Activated naive CD8-positive, alpha-beta T cell treated with anti-CD3 and anti-CD28 coated beads for 36 hours (primary cell): ENCODE data around the gene TRIM17. TPM values are rescaled to one million over a fixed set of nuclear protein-coding genes. Genes with fewer than 3 reads are reported as not detected.

ENCODE experiments used
- DNase-seq: peaks from one replicate; pipeline ENCODE4 v3.0.0; 2021
- H3K27ac Mint-ChIP-seq: one replicate; pipeline ENCODE4 v1.8.0; 2022; ENCODE audit warnings: mild to moderate bottlenecking, moderate library complexity, mixed read lengths
- H3K27me3 Mint-ChIP-seq: one replicate; pipeline ENCODE4 v1.8.0; 2022; ENCODE audit warnings: mild to moderate bottlenecking, mixed read lengths
- H3K36me3 Mint-ChIP-seq: one replicate; pipeline ENCODE4 v1.8.0; 2021; ENCODE audit warnings: mild to moderate bottlenecking, mixed read lengths
- H3K4me1 Mint-ChIP-seq: one replicate; pipeline ENCODE4 v1.8.0; 2021; ENCODE audit warnings: mixed read lengths
- H3K4me3 Mint-ChIP-seq: one replicate; pipeline ENCODE4 v1.8.0; 2022; ENCODE audit warnings: mild to moderate bottlenecking, moderate library complexity, mixed read lengths
- H3K9me3 Mint-ChIP-seq: one replicate; pipeline ENCODE4 v1.8.0; 2022; ENCODE audit warnings: mixed read lengths
- total RNA-seq, 2 experiments: library from RNA; stranded (reverse); gene quantifications; one replicate each; pipeline ENCODE4 v1.2.3, GENCODE V29; 2021

TRIM17 gene
- total RNA-seq, 2 experiments from 2014 or later, result 1.3 to 1.9 TPM

DNA sequence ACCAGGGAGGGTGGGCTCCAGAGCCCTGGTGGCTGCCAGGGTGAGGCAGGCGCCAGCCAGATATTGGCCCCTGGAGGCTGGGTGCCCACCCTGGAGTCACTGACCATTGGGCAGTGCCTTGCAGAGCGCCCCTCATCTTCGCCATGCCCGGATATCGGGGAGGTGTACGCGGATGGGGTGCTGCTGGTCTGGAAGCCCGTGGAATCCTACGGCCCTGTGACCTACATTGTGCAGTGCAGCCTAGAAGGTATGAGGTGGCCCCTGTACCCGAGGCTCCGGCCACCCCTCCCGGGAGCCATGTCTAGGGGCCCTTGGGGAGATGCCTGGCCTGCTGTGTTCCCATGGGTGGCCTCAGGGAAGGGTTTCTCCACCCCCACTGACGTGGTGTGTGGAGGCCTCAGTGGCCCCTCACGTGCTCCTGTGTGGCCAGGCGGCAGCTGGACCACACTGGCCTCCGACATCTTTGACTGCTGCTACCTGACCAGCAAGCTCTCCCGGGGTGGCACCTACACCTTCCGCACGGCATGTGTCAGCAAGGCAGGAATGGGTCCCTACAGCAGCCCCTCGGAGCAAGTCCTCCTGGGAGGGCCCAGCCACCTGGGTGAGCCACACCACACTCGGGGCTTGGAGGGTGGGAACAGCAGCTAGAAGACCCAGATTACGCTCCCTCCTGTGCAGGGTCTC, 40.9 kb downstream of the TRIM17 start:
- Mint-ChIP-seq H3K4me3 (no peak overlapping the region), H3K27me3 (peaks cover 18% of the 10 kb centered on the region), H3K9me3 (no peaks in the 10 kb centered on the region), H3K27ac (no peak overlapping the region), H3K36me3 (no peaks in the 10 kb centered on the region), H3K4me1 (peaks cover 9% of the 10 kb centered on the region)
- DNase-seq, result no peak

DNA sequence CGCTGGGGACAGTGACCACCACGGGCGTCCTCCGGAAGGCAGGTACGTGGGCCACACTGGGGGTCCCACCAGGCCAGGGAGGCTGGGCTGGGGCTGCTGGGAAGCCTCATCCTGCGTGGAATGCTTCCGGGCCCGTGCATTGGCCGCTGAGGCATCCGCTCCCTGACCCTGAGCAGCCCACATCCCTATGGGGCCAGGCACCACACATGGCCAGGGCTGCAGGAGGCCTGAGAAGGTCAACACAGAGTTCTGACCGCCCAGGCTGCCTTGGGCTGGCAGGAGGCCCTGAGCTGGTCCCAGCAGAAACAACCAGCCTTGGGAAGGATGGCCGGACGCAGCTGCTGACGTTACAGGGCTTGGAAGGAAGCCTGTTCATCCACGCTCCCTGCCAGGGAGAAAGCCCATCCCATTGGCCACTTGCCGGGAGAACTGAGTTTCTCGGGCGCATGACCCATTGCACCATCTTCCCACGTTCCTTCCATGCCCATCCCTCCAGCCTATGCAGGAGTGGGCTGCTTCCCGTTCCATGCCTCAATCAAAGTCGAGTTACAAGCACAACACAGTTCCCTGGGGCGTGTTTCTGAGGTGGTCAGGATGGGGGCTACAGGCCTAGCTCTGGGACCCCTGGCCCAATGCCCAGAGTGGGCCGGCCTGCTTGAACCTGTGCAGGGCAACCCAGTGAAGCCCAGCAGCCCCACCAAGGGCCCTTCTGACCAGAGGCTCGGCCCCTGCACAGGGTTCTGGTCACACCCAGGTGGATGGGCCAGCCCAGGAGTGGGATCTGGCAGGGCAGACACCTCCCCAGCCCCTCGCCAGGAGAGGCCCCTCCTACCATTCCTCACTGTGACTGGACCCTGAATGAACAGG, 41.7 kb downstream of the TRIM17 start:
- Mint-ChIP-seq H3K36me3 (no peaks in the 10 kb centered on the region), H3K4me1 (peaks cover 9% of the 10 kb centered on the region), H3K4me3 (no peak overlapping the region), H3K27ac (no peak overlapping the region), H3K9me3 (no peaks in the 10 kb centered on the region), H3K27me3 (peaks cover 13% of the 10 kb centered on the region)
- no peak for DNase-seq

DNA sequence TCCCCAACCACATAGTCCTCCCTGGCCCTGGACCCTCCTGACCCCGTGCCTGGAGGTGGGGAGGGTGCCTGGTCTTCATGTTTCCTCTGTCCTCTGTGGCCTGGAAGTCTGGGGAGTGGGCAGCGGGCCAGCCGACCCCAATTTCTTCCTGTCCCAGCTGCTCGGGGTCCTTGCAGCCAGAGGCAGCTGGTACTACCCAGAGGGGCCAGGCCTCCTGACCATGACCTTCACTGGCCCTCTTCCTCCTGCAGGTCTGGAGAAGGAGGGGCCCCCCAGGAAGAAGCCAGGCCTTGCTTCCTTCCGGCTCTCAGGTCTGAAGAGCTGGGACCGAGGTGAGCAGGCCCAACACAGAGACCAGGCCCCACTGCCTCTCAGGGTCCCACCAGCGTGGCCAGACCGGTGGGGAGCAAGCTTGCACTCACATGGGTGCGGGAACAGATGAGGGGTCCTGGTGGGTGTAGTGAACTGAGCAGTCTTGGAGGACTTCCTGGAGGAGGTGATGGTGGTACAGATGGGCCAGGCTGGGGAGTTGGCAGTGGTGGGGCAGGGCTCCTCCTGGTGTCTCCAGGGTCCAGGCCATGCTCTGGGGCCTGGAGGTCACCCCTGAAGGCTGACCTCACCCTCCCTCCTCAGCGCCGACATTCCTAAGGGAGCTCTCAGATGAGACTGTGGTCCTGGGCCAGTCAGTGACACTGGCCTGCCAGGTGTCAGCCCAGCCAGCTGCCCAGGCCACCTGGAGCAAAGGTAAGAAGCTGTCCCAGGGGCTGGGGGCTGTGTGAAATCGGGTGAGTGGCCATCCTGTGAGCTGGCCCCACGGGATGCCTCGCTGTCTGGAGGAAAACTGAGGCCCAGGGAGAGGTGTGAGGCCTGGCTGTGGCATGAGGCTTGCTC, 42.7 kb downstream of the TRIM17 start:
- H3K9me3 Mint-ChIP-seq, result no peaks in the 10 kb centered on the region
- H3K4me1 Mint-ChIP-seq, result peaks cover 4% of the 10 kb centered on the region
- DNase-seq, result no peak
- no peak overlapping the region for H3K4me3 Mint-ChIP-seq
- no peak overlapping the region for H3K27ac Mint-ChIP-seq
- H3K36me3 Mint-ChIP-seq, result no peaks in the 10 kb centered on the region
- peaks cover 4% of the 10 kb centered on the region for H3K27me3 Mint-ChIP-seq

DNA sequence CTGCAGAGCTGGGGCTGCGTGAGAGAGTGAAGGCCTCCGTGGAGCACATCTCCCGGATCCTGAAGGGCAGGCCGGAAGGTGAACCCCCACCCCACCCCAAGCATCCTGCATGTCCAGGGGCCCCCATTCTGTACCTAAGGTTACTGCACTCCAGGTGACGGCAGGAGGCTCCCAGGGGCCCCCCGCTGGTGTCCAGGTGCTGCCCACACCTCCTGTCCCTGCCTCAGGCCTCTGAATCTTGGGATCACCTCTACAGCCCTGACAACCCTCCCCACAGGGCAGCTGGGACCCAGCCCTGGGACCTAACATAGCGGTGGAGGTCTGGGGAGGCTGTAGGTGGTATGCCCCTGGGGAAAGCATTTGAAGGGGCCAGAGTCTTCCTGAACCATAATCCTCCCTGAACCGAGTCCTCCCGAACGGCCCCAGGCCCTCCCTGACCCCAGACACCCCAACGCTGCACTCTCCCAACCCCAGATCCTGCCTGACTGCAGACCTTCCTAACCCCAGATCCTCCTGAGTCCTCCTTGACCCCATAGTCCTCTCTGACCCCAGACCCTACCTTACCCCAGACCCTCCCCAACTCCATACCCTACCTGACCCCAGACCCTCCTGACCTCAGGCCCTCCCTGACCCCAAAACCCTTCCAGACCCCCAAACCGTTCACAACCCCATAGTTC, 43.5 kb downstream of the TRIM17 start:
- no peak overlapping the region for H3K27ac Mint-ChIP-seq
- H3K36me3 Mint-ChIP-seq, result no peaks in the 10 kb centered on the region
- H3K4me1 Mint-ChIP-seq, result no peaks in the 10 kb centered on the region
- H3K27me3 Mint-ChIP-seq, result no peaks in the 10 kb centered on the region
- no peak overlapping the region for H3K4me3 Mint-ChIP-seq
- DNase-seq, result no peak
- no peaks in the 10 kb centered on the region for H3K9me3 Mint-ChIP-seq

DNA sequence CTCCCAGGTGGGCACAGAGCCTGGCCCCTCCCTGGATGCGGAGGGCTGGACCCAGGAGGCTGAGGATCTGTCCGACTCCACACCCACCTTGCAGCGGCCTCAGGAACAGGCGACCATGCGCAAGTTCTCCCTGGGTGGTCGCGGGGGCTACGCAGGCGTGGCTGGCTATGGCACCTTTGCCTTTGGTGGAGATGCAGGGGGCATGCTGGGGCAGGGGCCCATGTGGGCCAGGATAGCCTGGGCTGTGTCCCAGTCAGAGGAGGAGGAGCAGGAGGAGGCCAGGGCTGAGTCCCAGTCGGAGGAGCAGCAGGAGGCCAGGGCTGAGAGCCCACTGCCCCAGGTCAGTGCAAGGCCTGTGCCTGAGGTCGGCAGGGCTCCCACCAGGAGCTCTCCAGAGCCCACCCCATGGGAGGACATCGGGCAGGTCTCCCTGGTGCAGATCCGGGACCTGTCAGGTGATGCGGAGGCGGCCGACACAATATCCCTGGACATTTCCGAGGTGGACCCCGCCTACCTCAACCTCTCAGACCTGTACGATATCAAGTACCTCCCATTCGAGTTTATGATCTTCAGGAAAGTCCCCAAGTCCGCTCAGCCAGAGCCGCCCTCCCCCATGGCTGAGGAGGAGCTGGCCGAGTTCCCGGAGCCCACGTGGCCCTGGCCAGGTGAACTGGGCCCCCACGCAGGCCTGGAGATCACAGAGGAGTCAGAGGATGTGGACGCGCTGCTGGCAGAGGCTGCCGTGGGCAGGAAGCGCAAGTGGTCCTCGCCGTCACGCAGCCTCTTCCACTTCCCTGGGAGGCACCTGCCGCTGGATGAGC, 44.3 kb downstream of the TRIM17 start:
- Mint-ChIP-seq H3K27me3 (no peaks in the 10 kb centered on the region), H3K36me3 (no peaks in the 10 kb centered on the region), H3K9me3 (no peaks in the 10 kb centered on the region), H3K4me1 (no peaks in the 10 kb centered on the region), H3K4me3 (no peak overlapping the region), H3K27ac (no peak overlapping the region)
- DNase-seq, result no peak

DNA sequence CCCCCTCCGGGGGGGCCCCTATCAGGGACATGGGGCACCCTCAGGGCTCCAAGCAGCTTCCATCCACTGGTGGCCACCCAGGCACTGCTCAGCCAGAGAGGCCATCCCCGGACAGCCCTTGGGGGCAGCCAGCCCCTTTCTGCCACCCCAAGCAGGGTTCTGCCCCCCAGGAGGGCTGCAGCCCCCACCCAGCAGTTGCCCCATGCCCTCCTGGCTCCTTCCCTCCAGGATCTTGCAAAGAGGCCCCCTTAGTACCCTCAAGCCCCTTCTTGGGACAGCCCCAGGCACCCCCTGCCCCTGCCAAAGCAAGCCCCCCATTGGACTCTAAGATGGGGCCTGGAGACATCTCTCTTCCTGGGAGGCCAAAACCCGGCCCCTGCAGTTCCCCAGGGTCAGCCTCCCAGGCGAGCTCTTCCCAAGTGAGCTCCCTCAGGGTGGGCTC, 44.9 kb downstream of the TRIM17 start:
- Mint-ChIP-seq H3K4me1 (no peaks in the 10 kb centered on the region), H3K4me3 (no peak overlapping the region), H3K36me3 (no peaks in the 10 kb centered on the region), H3K27ac (no peak overlapping the region), H3K27me3 (no peaks in the 10 kb centered on the region), H3K9me3 (no peaks in the 10 kb centered on the region)
- no peak for DNase-seq

DNA sequence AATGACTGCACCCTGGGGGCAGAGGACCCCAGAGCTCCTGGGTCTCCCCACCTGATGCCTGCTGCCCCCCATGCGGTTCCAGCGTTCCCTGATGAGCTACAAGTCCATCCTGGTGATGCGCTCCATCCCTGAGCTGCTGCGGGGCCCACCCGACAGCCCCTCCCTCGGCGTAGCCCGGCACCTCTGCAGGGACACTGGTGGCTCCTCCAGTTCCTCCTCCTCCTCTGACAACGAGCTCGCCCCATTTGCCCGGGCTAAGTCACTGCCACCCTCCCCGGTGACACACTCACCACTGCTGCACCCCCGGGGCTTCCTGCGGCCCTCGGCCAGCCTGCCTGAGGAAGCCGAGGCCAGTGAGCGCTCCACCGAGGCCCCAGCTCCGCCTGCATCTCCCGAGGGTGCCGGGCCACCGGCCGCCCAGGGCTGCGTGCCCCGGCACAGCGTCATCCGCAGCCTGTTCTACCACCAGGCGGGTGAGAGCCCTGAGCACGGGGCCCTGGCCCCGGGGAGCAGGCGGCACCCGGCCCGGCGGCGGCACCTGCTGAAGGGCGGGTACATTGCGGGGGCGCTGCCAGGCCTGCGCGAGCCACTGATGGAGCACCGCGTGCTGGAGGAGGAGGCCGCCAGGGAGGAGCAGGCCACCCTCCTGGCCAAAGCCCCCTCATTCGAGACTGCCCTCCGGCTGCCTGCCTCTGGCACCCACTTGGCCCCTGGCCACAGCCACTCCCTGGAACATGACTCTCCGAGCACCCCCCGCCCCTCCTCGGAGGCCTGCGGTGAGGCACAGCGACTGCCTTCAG, 45.5 kb downstream of the TRIM17 start:
- H3K9me3 Mint-ChIP-seq, result no peaks in the 10 kb centered on the region
- H3K4me3 Mint-ChIP-seq, result no peak overlapping the region
- no peaks in the 10 kb centered on the region for H3K36me3 Mint-ChIP-seq
- H3K4me1 Mint-ChIP-seq, result no peaks in the 10 kb centered on the region
- H3K27me3 Mint-ChIP-seq, result no peaks in the 10 kb centered on the region
- no peak for DNase-seq
- H3K27ac Mint-ChIP-seq, result no peak overlapping the region

DNA sequence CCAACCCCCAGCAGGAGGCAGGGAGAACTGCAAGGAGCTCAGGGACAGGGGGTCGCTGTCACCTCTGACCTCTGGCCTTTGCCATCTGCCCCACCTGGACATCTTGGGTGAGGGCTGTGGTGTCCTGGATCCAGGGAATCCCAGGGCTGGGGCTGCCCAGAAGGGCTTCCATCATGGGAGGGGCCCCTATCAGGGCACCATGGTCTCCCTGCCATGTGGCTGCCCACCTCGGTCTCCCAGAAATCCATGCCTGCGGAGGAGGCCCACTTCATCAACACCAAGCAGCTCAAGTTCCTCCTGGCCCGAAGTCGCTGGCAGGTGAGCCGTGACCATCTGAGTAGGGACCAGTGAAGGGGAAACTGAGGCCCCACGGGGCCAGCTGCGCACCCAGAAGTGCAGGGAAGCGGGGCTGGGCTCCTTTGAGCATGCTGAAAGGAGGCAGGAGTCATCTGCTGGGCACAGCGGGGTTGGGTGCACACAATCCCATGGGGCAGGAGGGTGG, 46.2 kb downstream of the TRIM17 start:
- H3K36me3 Mint-ChIP-seq, result no peaks in the 10 kb centered on the region
- no peaks in the 10 kb centered on the region for H3K9me3 Mint-ChIP-seq
- no peaks in the 10 kb centered on the region for H3K4me1 Mint-ChIP-seq
- no peak for DNase-seq
- H3K27ac Mint-ChIP-seq, result no peak overlapping the region
- no peaks in the 10 kb centered on the region for H3K27me3 Mint-ChIP-seq
- H3K4me3 Mint-ChIP-seq, result no peak overlapping the region

DNA sequence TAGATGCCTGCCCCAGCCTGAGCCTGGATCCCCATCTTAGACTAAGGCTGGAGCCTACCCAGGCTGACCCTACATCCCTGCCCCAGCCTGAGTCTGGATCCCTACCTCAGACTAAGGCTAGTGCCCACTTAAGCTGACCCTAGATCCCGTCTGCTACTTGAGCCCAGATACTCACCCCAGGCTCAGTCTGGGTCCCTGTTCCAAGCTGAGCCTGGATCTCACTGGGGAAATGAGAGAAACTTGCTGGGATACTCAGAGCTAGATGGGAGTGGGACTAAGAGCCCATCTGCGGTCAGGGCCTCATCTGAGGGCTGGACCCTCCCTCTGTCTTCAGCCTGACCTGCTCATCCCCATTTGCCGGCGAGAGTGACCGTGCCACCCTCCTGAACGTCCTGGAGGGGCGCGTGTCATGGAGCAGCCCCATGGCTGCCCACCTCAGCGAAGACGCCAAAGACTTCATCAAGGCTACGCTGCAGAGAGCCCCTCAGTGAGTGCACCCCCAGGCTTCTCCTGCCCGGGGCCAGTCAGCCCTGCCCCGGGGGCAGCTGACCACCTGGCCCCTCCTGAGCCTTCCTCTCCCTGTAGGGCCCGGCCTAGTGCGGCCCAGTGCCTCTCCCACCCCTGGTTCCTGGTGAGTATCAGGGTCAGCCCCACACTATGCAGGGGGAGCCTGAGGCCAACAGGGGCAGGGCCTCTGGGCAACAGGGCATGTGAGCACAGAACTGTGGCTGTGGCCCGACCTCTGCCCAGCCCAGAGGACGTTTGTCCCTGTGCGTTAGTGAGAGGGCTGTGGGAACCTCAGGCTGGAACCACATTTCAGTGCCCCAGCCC, 46.8 kb downstream of the TRIM17 start:
- no peaks in the 10 kb centered on the region for H3K36me3 Mint-ChIP-seq
- no peaks in the 10 kb centered on the region for H3K9me3 Mint-ChIP-seq
- no peak overlapping the region for H3K4me3 Mint-ChIP-seq
- H3K27me3 Mint-ChIP-seq, result no peaks in the 10 kb centered on the region
- DNase-seq, result no peak
- no peaks in the 10 kb centered on the region for H3K4me1 Mint-ChIP-seq
- H3K27ac Mint-ChIP-seq, result no peak overlapping the region

DNA sequence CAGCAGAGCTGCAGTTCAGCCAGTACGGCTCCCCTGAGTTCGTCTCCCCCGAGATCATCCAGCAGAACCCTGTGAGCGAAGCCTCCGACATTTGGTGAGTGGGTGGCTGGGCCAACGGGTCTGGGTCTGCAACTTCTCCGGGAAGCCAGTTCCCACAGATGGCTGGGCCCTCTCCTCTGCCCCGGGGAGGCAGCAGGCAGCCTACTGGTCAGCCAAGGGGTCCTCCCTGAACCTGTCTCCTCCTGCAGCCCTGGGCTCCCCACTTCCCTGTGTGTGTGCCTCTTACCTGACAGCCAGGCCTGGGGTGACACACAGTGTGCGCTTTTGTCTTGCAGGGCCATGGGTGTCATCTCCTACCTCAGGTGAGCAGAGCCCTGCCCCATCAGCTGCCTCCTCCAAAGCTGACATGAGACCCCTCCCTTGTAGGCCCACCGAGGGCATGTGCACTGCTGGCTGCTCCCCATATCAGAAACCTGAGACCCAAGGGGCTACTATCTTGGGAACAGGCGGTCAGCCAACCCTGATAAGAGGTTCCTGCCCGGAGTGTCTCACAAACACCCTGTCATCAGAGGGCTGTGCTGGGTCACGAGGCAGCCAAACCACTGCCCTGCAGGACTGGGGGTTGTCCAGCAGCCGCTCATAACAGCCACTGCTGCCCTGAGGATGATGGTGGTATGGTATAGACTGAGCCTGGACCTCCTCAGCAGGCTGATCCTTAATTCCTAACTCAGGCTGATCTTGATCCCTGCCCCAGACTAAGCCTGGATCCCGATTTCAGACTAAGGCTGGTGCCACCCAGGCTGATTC, 47.7 kb downstream of the TRIM17 start:
- Mint-ChIP-seq H3K27ac (no peak overlapping the region), H3K4me1 (no peaks in the 10 kb centered on the region), H3K4me3 (no peak overlapping the region), H3K9me3 (no peaks in the 10 kb centered on the region), H3K36me3 (no peaks in the 10 kb centered on the region), H3K27me3 (no peaks in the 10 kb centered on the region)
- no peak for DNase-seq

DNA sequence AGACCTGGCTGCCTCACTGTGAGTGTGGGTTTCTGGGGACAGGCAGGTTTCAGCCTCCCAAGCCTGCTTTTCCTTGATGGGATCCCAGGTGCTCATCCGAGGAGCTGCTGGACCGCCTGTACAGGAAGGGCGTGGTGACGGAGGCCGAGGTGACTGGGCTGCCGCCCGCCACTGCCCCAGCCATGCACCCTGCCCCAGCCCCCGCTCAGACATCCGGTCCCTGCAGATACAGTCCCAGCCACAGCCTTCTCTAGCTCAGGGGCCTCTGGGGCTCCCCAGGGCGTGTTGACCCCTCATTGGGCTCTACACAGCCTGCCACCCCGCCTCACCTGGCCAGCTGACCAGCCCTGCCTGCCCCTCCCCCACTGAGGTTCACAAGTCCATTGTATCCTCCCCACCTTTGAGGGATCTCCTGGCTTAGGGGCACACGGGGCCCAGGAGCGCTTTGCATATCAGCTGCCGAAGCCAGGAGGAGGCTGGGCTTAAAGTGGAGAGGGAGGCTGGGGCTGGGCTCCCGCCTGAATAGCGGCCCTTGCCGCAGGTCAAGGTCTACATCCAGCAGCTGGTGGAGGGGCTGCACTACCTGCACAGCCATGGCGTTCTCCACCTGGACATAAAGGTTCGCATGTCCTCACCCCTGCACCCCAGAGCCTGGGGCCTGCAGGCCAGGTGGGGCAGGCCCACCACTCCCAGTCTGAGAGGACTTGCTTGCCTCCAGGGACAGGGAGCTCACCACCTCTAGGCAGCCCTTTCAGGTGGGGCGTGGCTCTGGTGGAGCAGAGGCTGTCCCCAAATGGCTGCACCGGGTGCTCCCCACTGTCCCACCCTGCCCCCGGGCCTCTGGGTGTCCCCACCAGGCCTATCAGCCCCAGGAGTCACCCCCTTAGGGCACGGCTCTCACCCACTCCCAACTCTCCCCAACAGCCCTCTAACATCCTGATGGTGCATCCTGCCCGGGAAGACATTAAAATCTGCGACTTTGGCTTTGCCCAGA, 48.6 kb downstream of the TRIM17 start:
- Mint-ChIP-seq H3K27ac (no peak overlapping the region), H3K36me3 (no peaks in the 10 kb centered on the region), H3K9me3 (no peaks in the 10 kb centered on the region), H3K27me3 (no peaks in the 10 kb centered on the region), H3K4me1 (no peaks in the 10 kb centered on the region), H3K4me3 (no peak overlapping the region)
- no peak for DNase-seq
